Astrocyte (in vitro differentiated cells and primary cell): ENCODE measurements around the gene LCE1A. TPM values are rescaled to one million over a fixed set of nuclear protein-coding genes. Genes with fewer than 3 reads are reported as not detected.

Experiments used
- DNase-seq: peaks from one replicate; pipeline ENCODE4 v3.0.0-alpha.2; 2010; ENCODE audit warnings: low read depth
- FAIRE-seq: peaks from 2 replicates; lab custom pipeline; 2011; peaks lifted over from hg19 to GRCh38; lab: Jason Lieb, UNC
- H2AFZ ChIP-seq: 2 replicates; pipeline ENCODE4 v1.6.0; 2012; ENCODE audit warnings: low read depth, low read length, inconsistent platforms
- H3K27ac ChIP-seq: 2 replicates; pipeline ENCODE4 v1.5.1; 2011; ENCODE audit warnings: low read depth, low read length, inconsistent platforms
- H3K27me3 ChIP-seq: 2 replicates; pipeline ENCODE4 v1.6.0; 2011; ENCODE audit warnings: low read length, inconsistent platforms; ENCODE audit not compliant: insufficient read depth
- H3K36me3 ChIP-seq: 2 replicates; pipeline ENCODE4 v1.5.1; 2011; ENCODE audit warnings: low read length, inconsistent platforms; ENCODE audit not compliant: insufficient read depth
- H3K4me1 ChIP-seq: 2 replicates; pipeline ENCODE4 v1.5.1; 2011; ENCODE audit warnings: low read length, inconsistent platforms; ENCODE audit not compliant: insufficient read depth
- H3K4me2 ChIP-seq: 2 replicates; pipeline ENCODE4 v1.6.0; 2012; ENCODE audit warnings: low read length, inconsistent platforms
- H3K4me3 ChIP-seq: 2 replicates; pipeline ENCODE4 v1.5.1; 2011; ENCODE audit warnings: low read depth, mild to moderate bottlenecking, low read length, inconsistent platforms; ENCODE audit not compliant: insufficient read depth
- H3K79me2 ChIP-seq: 2 replicates; pipeline ENCODE4 v1.6.0; 2012; ENCODE audit warnings: mild to moderate bottlenecking, low read length, inconsistent platforms; ENCODE audit not compliant: insufficient read depth
- H3K9ac ChIP-seq: 2 replicates; pipeline ENCODE4 v1.6.0; 2012; ENCODE audit warnings: mild to moderate bottlenecking, low read length, inconsistent platforms
- H3K9me3 ChIP-seq: 2 replicates; pipeline ENCODE4 v1.5.1; 2012; ENCODE audit warnings: low read depth, mild to moderate bottlenecking, low read length, inconsistent platforms; ENCODE audit not compliant: insufficient read depth
- H4K20me1 ChIP-seq: 2 replicates; pipeline ENCODE4 v1.6.0; 2012; ENCODE audit warnings: low read length, inconsistent platforms; ENCODE audit not compliant: insufficient read depth
- H3K27ac Mint-ChIP-seq: one replicate; pipeline ENCODE4 v1.8.0; 2021; ENCODE audit warnings: mild to moderate bottlenecking, mixed read lengths; ENCODE audit not compliant: unreplicated experiment
- H3K27me3 Mint-ChIP-seq: one replicate; pipeline ENCODE4 v1.8.0; 2021; ENCODE audit warnings: low read depth, mixed read lengths; ENCODE audit not compliant: unreplicated experiment
- H3K36me3 Mint-ChIP-seq: one replicate; pipeline ENCODE4 v1.8.0; 2021; ENCODE audit warnings: low read depth, mixed read lengths; ENCODE audit not compliant: unreplicated experiment
- H3K4me1 Mint-ChIP-seq: one replicate; pipeline ENCODE4 v1.8.0; 2021; ENCODE audit warnings: low read depth, mixed read lengths; ENCODE audit not compliant: unreplicated experiment
- H3K4me3 Mint-ChIP-seq: one replicate; pipeline ENCODE4 v1.8.0; 2021; ENCODE audit warnings: mild to moderate bottlenecking, moderate library complexity, mixed read lengths; ENCODE audit not compliant: unreplicated experiment
- H3K9me3 Mint-ChIP-seq: one replicate; pipeline ENCODE4 v1.8.0; 2021; ENCODE audit warnings: mild to moderate bottlenecking, mixed read lengths; ENCODE audit not compliant: unreplicated experiment
- CTCF ChIP-seq: IDR thresholded peaks from 2 replicates; pipeline ENCODE4 v1.5.1; 2011; ENCODE audit warnings: low read depth, mild to moderate bottlenecking, inconsistent platforms, low read length, moderate library complexity; ENCODE audit not compliant: insufficient read depth
- EZH2 ChIP-seq: IDR thresholded peaks from 2 replicates; pipeline ENCODE4 v1.6.1; 2012; ENCODE audit warnings: mild to moderate bottlenecking, low read length, inconsistent platforms; ENCODE audit not compliant: insufficient read depth
- total RNA-seq: library from RNA; stranded (reverse); gene quantifications from 2 replicates; pipeline ENCODE4 v1.2.1, GENCODE V29; 2021

LCE1A gene
- total RNA-seq, 1 donor from 2014 or later, result not detected

- H3K9me3 Mint-ChIP-seq, result no peaks in the 10 kb centered on the region
- no peaks in the 10 kb centered on the region for H3K4me1 ChIP-seq
- peaks cover 7% of the 10 kb centered on the region for H3K27me3 Mint-ChIP-seq
- H3K9me3 ChIP-seq, result no peaks in the 10 kb centered on the region
- H3K27me3 ChIP-seq, result no peaks in the 10 kb centered on the region
- H2AFZ ChIP-seq, result no peak overlapping the region
- no peaks in the 10 kb centered on the region for H3K36me3 Mint-ChIP-seq
- H3K9ac ChIP-seq, result no peak overlapping the region
- no peaks in the 10 kb centered on the region for H4K20me1 ChIP-seq
- FAIRE-seq, result no peak
- H3K4me2 ChIP-seq, result no peak overlapping the region
- no peak overlapping the region for H3K4me3 Mint-ChIP-seq
- no peak overlapping the region for H3K4me3 ChIP-seq
- H3K79me2 ChIP-seq, result no peaks in the 10 kb centered on the region
- H3K27ac Mint-ChIP-seq, result no peak overlapping the region
- DNase-seq, result no peak
- no peak overlapping the region for H3K27ac ChIP-seq
- H3K36me3 ChIP-seq, result no peaks in the 10 kb centered on the region
- H3K4me1 Mint-ChIP-seq, result no peaks in the 10 kb centered on the region
- TF ChIP-seq EZH2 (no peak), CTCF (no peak)
Measured at GRCh38 chr1:152824964-152825363, 2.3 kb upstream of the LCE1A start.

- DNase-seq (no peak), FAIRE-seq (no peak)
- Mint-ChIP-seq H3K9me3 (peaks cover 4% of the 10 kb centered on the region), H3K4me1 (peaks cover 2% of the 10 kb centered on the region), H3K27ac (no peak overlapping the region), H3K36me3 (no peaks in the 10 kb centered on the region), H3K27me3 (no peaks in the 10 kb centered on the region), H3K4me3 (no peak overlapping the region)
- Histone ChIP-seq H3K36me3 (no peaks in the 10 kb centered on the region), H3K4me1 (no peaks in the 10 kb centered on the region), H2AFZ (no peak overlapping the region), H3K27ac (no peak overlapping the region), H3K9me3 (no peaks in the 10 kb centered on the region), H3K4me2 (no peak overlapping the region), H3K9ac (no peak overlapping the region), H4K20me1 (no peaks in the 10 kb centered on the region), H3K27me3 (no peaks in the 10 kb centered on the region), H3K4me3 (no peak overlapping the region), H3K79me2 (no peaks in the 10 kb centered on the region)
- TF ChIP-seq EZH2 (no peak), CTCF (no peak)
Measured at GRCh38 chr1:152836870-152837269, 9.6 kb downstream of the LCE1A start.

GRCh38 chr1:152842556-152842955 lies 15.3 kb downstream of the LCE1A start, which contains the start of gene LCE6A:
Gene LCE6A, plus strand, starts transcription at chr1:152842856. Its CDS starts 665 bp downstream, at chr1:152843521.
- DNase-seq (no peak), FAIRE-seq (no peak)
- Mint-ChIP-seq H3K27ac (no peak within 1 kb of the TSS), H3K4me1 (no peaks in the 10 kb centered on the region), H3K27me3 (no peaks in the 10 kb centered on the region), H3K9me3 (no peaks in the 10 kb centered on the region), H3K36me3 (no peaks in the 10 kb centered on the region), H3K4me3 (no peak within 1 kb of the TSS)
- H3K4me3 ChIP-seq, result no peak within 1 kb of the TSS
- H3K27me3 ChIP-seq, result no peaks in the 10 kb centered on the region
- H3K4me2 ChIP-seq, result no peak within 1 kb of the TSS
- TF ChIP-seq EZH2 (no peak), CTCF (no peak)
- no peaks in the 10 kb centered on the region for H3K79me2 ChIP-seq
- H3K36me3 ChIP-seq, result no peaks in the 10 kb centered on the region
- H3K4me1 ChIP-seq, result no peaks in the 10 kb centered on the region
- H2AFZ ChIP-seq, result no peak within 1 kb of the TSS
- no peak within 1 kb of the TSS for H3K9ac ChIP-seq
- no peaks in the 10 kb centered on the region for H4K20me1 ChIP-seq
- H3K9me3 ChIP-seq, result no peaks in the 10 kb centered on the region
- H3K27ac ChIP-seq, result no peak within 1 kb of the TSS
